A673 (cell line): ENCODE data around the gene BCL2. TPM values are rescaled to one million over a fixed set of nuclear protein-coding genes. Genes with fewer than 3 reads are reported as not detected.

Source experiments
- BruUV-seq: library from RNA; stranded (reverse); fragments of 400-500 nt; replicated peaks from 2 replicates; lab custom pipeline; 2021; lab: Mats Ljungman, UMichigan
- CTCF ChIA-PET: fragments of 300-600 bp; sonication (Branson Sonifier 250); formaldehyde crosslinking; loops from one replicate; lab custom pipeline; 2022; ENCODE audit warnings: antibody characterized with exemption; lab: Charles Lee
- POLR2A ChIA-PET: fragments of 300-600 bp; sonication (Branson Sonifier 250); formaldehyde crosslinking; loops from one replicate; lab custom pipeline; 2022; ENCODE audit warnings: antibody characterized with exemption; ENCODE audit not compliant: low non-redundant PET; lab: Charles Lee
- DNase-seq: peaks from one replicate; pipeline ENCODE4 v3.0.0-alpha.2; 2015; ENCODE audit warnings: low spot score
- H3K27ac ChIP-seq: fragments of 200-600 bp; sonication (generic); 2 replicates; pipeline ENCODE4 v1.5.1; 2016; ENCODE audit warnings: mixed run types, low read depth, mild to moderate bottlenecking, mixed read lengths, antibody characterized with exemption, low read length; ENCODE audit not compliant: poor library complexity, severe bottlenecking
- H3K27me3 ChIP-seq: fragments of 200-600 bp; sonication (generic); replicated peaks from 2 replicates; pipeline ENCODE4 v1.6.1; 2017; ENCODE audit warnings: mixed run types, low read depth, mild to moderate bottlenecking, mixed read lengths, antibody characterized with exemption, low read length; ENCODE audit not compliant: insufficient read depth, poor library complexity
- H3K36me3 ChIP-seq: fragments of 200-600 bp; sonication (generic); 2 replicates; pipeline ENCODE4 v1.6.1; 2016; ENCODE audit warnings: mixed run types, mild to moderate bottlenecking, mixed read lengths, antibody characterized with exemption, low read length; ENCODE audit not compliant: insufficient read depth, poor library complexity, severe bottlenecking
- H3K4me1 ChIP-seq: fragments of 200-600 bp; sonication (generic); 2 replicates; pipeline ENCODE4 v1.6.1; 2017; ENCODE audit warnings: mixed run types, mild to moderate bottlenecking, mixed read lengths, antibody characterized with exemption, low read length; ENCODE audit not compliant: insufficient read depth, poor library complexity, severe bottlenecking
- H3K4me3 ChIP-seq: fragments of 200-600 bp; sonication (generic); 2 replicates; pipeline ENCODE4 v1.5.1; 2016; ENCODE audit warnings: low read depth, mixed run types, mild to moderate bottlenecking, mixed read lengths, low read length; ENCODE audit not compliant: poor library complexity, severe bottlenecking
- H3K9me3 ChIP-seq: fragments of 200-600 bp; sonication (generic); 2 replicates; pipeline ENCODE4 v1.6.1; 2016; ENCODE audit warnings: mixed run types, low read depth, mild to moderate bottlenecking, mixed read lengths, antibody characterized with exemption, low read length; ENCODE audit not compliant: poor library complexity, severe bottlenecking
- CTCF ChIP-seq: fragments of 300-800, 200-600 bp; sonication (generic); conservative IDR thresholded peaks from 2 replicates; pipeline ENCODE4 v1.5.1; 2017; ENCODE audit warnings: low read depth, mild to moderate bottlenecking, antibody characterized with exemption, low read length, moderate library complexity, mixed read lengths
- EZH2 ChIP-seq: fragments of 200-600 bp; sonication (generic); IDR thresholded peaks from 2 replicates; pipeline ENCODE4 v1.6.1; 2017; ENCODE audit warnings: borderline replicate concordance, low read depth, mild to moderate bottlenecking, mixed read lengths, antibody characterized with exemption, low read length; ENCODE audit not compliant: poor library complexity, severe bottlenecking
- intact Hi-C: fragments of 100-400 bp; cut with micrococcal nuclease; formaldehyde crosslinking; loops from one replicate; pipeline ENCODE4 v1.10.0; 2022; ENCODE audit not compliant: unreplicated experiment
- total RNA-seq: library from RNA; stranded (reverse); gene quantifications from 2 replicates; pipeline ENCODE4 v1.2.3, GENCODE V29; 2021

Gene BCL2
- total RNA-seq, 1 experiment from 2014 or later = 24.9 TPM

- Histone ChIP-seq H3K27me3 (no peaks in the 10 kb centered on the region), H3K27ac (no peak overlapping the region), H3K36me3 (no peaks in the 10 kb centered on the region), H3K4me3 (no peak overlapping the region), H3K4me1 (peaks cover 14% of the 10 kb centered on the region), H3K9me3 (no peaks in the 10 kb centered on the region)
- CTCF ChIA-PET = no interaction called here
- TF ChIP-seq EZH2 (no peak), CTCF (no peak)
- POLR2A ChIA-PET = no interaction called here
- intact Hi-C loops = no loop called here
- DNase-seq = no peak
- no TSS peak for BruUV-seq
Observed at GRCh38 chr18:63095768-63096167, 223.8 kb downstream of the BCL2 start.

- BruUV-seq = no TSS peak
- ChIA-PET CTCF (no interaction called here), POLR2A (no interaction called here)
- TF ChIP-seq CTCF (no peak), EZH2 (no peak)
- Histone ChIP-seq H3K36me3 (no peaks in the 10 kb centered on the region), H3K27me3 (no peaks in the 10 kb centered on the region), H3K4me1 (peaks cover 8% of the 10 kb centered on the region), H3K4me3 (no peak overlapping the region), H3K9me3 (no peaks in the 10 kb centered on the region), H3K27ac (no peak overlapping the region)
- intact Hi-C loops = no loop called here
- no peak for DNase-seq
Observed at GRCh38 chr18:63091671-63092364, 227.8 kb downstream of the BCL2 start.

GRCh38 chr18:63090334-63090733 is 229.2 kb downstream of the BCL2 start:
- intact Hi-C loops = no loop called here
- CTCF ChIA-PET = no interaction called here
- TF ChIP-seq EZH2 = no peak
- no peak for TF ChIP-seq CTCF
- DNase-seq = no peak
- H3K27me3 ChIP-seq = no peaks in the 10 kb centered on the region
- H3K27ac ChIP-seq = no peak overlapping the region
- no peaks in the 10 kb centered on the region for H3K4me1 ChIP-seq
- BruUV-seq = no TSS peak
- POLR2A ChIA-PET = no interaction called here
- no peaks in the 10 kb centered on the region for H3K36me3 ChIP-seq
- no peak overlapping the region for H3K4me3 ChIP-seq
- no peaks in the 10 kb centered on the region for H3K9me3 ChIP-seq
